Stimulated activated effector memory CD8-positive, alpha-beta T cell treated with anti-CD3 and anti-CD28 coated beads, Interleukin-12 subunit alpha, Interleukin-12 subunit beta, amount 100 ng/mL, for 72 hours (primary cell): Measurements from ENCODE around the gene EPB42.
"Not testable (repeated sequence)": the region's sequence is repeated elsewhere in the genome, so short reads cannot be mapped to it uniquely, and the experiment has no call there.

Experiments
- ATAC-seq: fragments of 150-1000 bp; cut with Tn5 transposase; 2 replicates; pipeline ENCODE4 v1.10.0; 2021
- DNase-seq, 2 donors: peaks; one replicate each; pipeline ENCODE4 v3.0.0; 2021 to 2022; ENCODE audit warnings: low spot score in 2 of 2
- H3K27ac Mint-ChIP-seq: one replicate; pipeline ENCODE4 v1.8.0; 2022; ENCODE audit warnings: mild to moderate bottlenecking, mixed read lengths
- H3K36me3 Mint-ChIP-seq: one replicate; pipeline ENCODE4 v1.8.0; 2022; ENCODE audit warnings: mild to moderate bottlenecking, mixed read lengths
- H3K4me1 Mint-ChIP-seq: one replicate; pipeline ENCODE4 v1.8.0; 2022; ENCODE audit warnings: mixed read lengths
- H3K4me3 Mint-ChIP-seq: one replicate; pipeline ENCODE4 v1.8.0; 2022; ENCODE audit warnings: mild to moderate bottlenecking, mixed read lengths
- H3K9me3 Mint-ChIP-seq: one replicate; pipeline ENCODE4 v1.8.0; 2022; ENCODE audit warnings: mixed read lengths

The EPB42 gene

GRCh38 chr15:43226436-43227305, 5.9 kb upstream of the EPB42 start:
- H3K9me3 Mint-ChIP-seq, result no peaks in the 10 kb centered on the region
- H3K4me1 Mint-ChIP-seq, result peaks cover 7% of the 10 kb centered on the region
- DNase-seq, result no peak
- no peak for ATAC-seq
- no peaks in the 10 kb centered on the region for H3K36me3 Mint-ChIP-seq
- H3K27ac Mint-ChIP-seq, result no peak overlapping the region
- H3K4me3 Mint-ChIP-seq, result no peak overlapping the region

GRCh38 chr15:43225950-43226255, 5.1 kb upstream of the EPB42 start:
- not testable (repeated sequence) for H3K27ac Mint-ChIP-seq, DNase-seq, H3K36me3 Mint-ChIP-seq, H3K9me3 Mint-ChIP-seq, ATAC-seq, H3K4me1 Mint-ChIP-seq
- peak overlapping the region; percentile 10 for H3K4me3 Mint-ChIP-seq

- Mint-ChIP-seq H3K36me3 (no peaks in the 10 kb centered on the region), H3K27ac (no peak overlapping the region), H3K4me3 (peak overlapping the region; percentile 10), H3K9me3 (no peaks in the 10 kb centered on the region), H3K4me1 (peaks cover 9% of the 10 kb centered on the region)
- ATAC-seq, result peak; percentile 87
- peak in 1 of 2 donors; percentile 71 for DNase-seq
Observed at GRCh38 chr15:43225201-43225949, 4.6 kb upstream of the EPB42 start.

- no peaks in the 10 kb centered on the region for H3K36me3 Mint-ChIP-seq
- DNase-seq (no peak), ATAC-seq (no peak)
- no peaks in the 10 kb centered on the region for H3K9me3 Mint-ChIP-seq
- no peak overlapping the region for H3K27ac Mint-ChIP-seq
- H3K4me1 Mint-ChIP-seq, result peaks cover 14% of the 10 kb centered on the region
- no peak overlapping the region for H3K4me3 Mint-ChIP-seq
Observed at GRCh38 chr15:43221422-43221821, 604 bp upstream of the EPB42 start.

- peak; percentile 53 for ATAC-seq
- no peak for DNase-seq
- H3K9me3 Mint-ChIP-seq, result no peaks in the 10 kb centered on the region
- peak overlapping the region; percentile 3 for H3K27ac Mint-ChIP-seq
- peaks cover 6% of the 10 kb centered on the region for H3K4me1 Mint-ChIP-seq
- H3K4me3 Mint-ChIP-seq, result no peak overlapping the region
- no peaks in the 10 kb centered on the region for H3K36me3 Mint-ChIP-seq
Observed at GRCh38 chr15:43219929-43220928, 589 bp downstream of the EPB42 start.

- H3K9me3 Mint-ChIP-seq, result no peaks in the 10 kb centered on the region
- no peak overlapping the region for H3K27ac Mint-ChIP-seq
- ATAC-seq (no peak), DNase-seq (no peak)
- H3K4me3 Mint-ChIP-seq, result no peak overlapping the region
- no peaks in the 10 kb centered on the region for H3K36me3 Mint-ChIP-seq
- H3K4me1 Mint-ChIP-seq, result peaks cover 6% of the 10 kb centered on the region
Observed at GRCh38 chr15:43218908-43219706, 1.7 kb downstream of the EPB42 start.

- Mint-ChIP-seq H3K9me3 (no peaks in the 10 kb centered on the region), H3K4me3 (no peak overlapping the region), H3K4me1 (peaks cover 6% of the 10 kb centered on the region), H3K27ac (no peak overlapping the region), H3K36me3 (no peaks in the 10 kb centered on the region)
- no peak for ATAC-seq
- DNase-seq, result no peak
Observed at GRCh38 chr15:43215961-43216360, 4.9 kb downstream of the EPB42 start.

GRCh38 chr15:43214592-43215295, 6.1 kb downstream of the EPB42 start:
- Mint-ChIP-seq H3K36me3 (no peaks in the 10 kb centered on the region), H3K27ac (no peak overlapping the region), H3K4me3 (no peak overlapping the region), H3K9me3 (no peaks in the 10 kb centered on the region), H3K4me1 (no peaks in the 10 kb centered on the region)
- ATAC-seq (no peak), DNase-seq (no peak)

GRCh38 chr15:43214169-43214568, 6.6 kb downstream of the EPB42 start:
- Mint-ChIP-seq H3K4me3 (no peak overlapping the region), H3K4me1 (no peaks in the 10 kb centered on the region)
- DNase-seq, result no peak

GRCh38 chr15:43213466-43213865, 7.4 kb downstream of the EPB42 start:
- Mint-ChIP-seq H3K36me3 (no peaks in the 10 kb centered on the region), H3K9me3 (no peaks in the 10 kb centered on the region), H3K27ac (peak overlapping the region; percentile 48), H3K4me3 (no peak overlapping the region), H3K4me1 (no peaks in the 10 kb centered on the region)
- no peak for ATAC-seq
- no peak for DNase-seq

More at GRCh38 chr15:43214169-43214568, 6.6 kb downstream of the EPB42 start:
- Mint-ChIP-seq H3K27ac (peak overlapping the region; percentile 48), H3K9me3 (no peaks in the 10 kb centered on the region), H3K36me3 (no peaks in the 10 kb centered on the region)
- no peak for ATAC-seq

- ATAC-seq (no peak), DNase-seq (no peak)
- Mint-ChIP-seq H3K4me1 (no peaks in the 10 kb centered on the region), H3K27ac (no peak overlapping the region), H3K36me3 (no peaks in the 10 kb centered on the region), H3K4me3 (no peak overlapping the region), H3K9me3 (no peaks in the 10 kb centered on the region)
Observed at GRCh38 chr15:43212951-43213350, 7.9 kb downstream of the EPB42 start.

- ATAC-seq, result no peak
- Mint-ChIP-seq H3K36me3 (no peaks in the 10 kb centered on the region), H3K9me3 (no peaks in the 10 kb centered on the region), H3K4me3 (no peak overlapping the region), H3K27ac (no peak overlapping the region), H3K4me1 (no peaks in the 10 kb centered on the region)
- no peak for DNase-seq
Observed at GRCh38 chr15:43212299-43212698, 8.5 kb downstream of the EPB42 start.

- H3K4me1 Mint-ChIP-seq, result no peaks in the 10 kb centered on the region
- no peak overlapping the region for H3K27ac Mint-ChIP-seq
- H3K36me3 Mint-ChIP-seq, result no peaks in the 10 kb centered on the region
- no peak for DNase-seq
- H3K4me3 Mint-ChIP-seq, result no peak overlapping the region
- H3K9me3 Mint-ChIP-seq, result no peaks in the 10 kb centered on the region
- no peak for ATAC-seq
Observed at GRCh38 chr15:43211224-43211735, 9.5 kb downstream of the EPB42 start.

GRCh38 chr15:43210807-43211206, 10.0 kb downstream of the EPB42 start:
- Mint-ChIP-seq H3K36me3 (no peaks in the 10 kb centered on the region), H3K9me3 (no peaks in the 10 kb centered on the region), H3K4me3 (no peak overlapping the region), H3K4me1 (no peaks in the 10 kb centered on the region), H3K27ac (no peak overlapping the region)
- DNase-seq (no peak), ATAC-seq (no peak)
